Metanephros (tissue), 1 donor: ENCODE measurements around the gene AP1S3. TPM values are rescaled to one million over a fixed set of nuclear protein-coding genes. Genes with fewer than 3 reads are reported as not detected.

Source experiments
- total RNA-seq: library from RNA; depleted of rRNA; stranded (reverse); fragments of >200 nt; gene quantifications from one replicate; pipeline ENCODE4 v1.2.3, GENCODE V29; 2014

Gene AP1S3
- total RNA-seq, result 21.9 TPM

DNA sequence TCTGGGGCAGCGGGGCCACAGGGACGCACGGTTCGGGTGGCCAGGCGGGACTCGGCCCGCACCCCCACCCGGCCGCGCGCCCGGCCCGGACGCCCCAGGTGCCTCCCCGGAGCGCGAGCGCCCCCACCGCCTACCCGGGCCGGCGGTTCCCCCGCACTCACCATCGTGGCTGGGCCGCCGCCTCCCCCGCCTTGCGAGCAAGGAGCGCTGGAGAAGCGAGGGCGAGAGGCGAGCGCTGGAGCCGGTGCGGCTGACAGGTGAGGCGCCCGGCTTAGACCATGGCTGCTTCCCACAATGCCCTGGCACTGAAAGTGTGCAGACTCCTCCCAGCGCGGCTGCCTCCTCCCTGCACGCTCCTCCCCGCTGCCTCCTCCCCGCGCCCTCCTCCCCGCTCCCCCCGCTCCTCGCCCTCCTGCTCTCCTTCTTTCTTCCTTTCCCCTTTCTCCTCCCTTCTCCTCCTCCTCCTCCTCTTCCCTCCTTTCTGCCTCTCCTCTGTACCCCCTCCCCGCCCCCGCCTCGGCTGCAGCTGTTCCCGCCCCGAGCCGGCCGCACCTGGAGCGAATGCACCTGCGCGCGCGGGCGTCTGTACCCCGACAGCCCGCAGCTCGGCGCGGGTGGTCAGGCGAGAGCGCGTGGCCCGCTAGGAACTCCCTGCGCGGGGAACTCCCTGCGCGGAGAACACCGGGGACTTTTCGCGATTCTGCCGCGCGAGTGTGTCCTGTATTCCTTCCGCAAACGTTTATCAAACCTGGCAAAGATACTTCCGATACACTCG is at the start of gene AP1S3:
Gene AP1S3 (minus strand): TSS at position 296 of the 775 bp plus-strand sequence. CDS start 132 bp downstream, at position 164.

Other genes with a start within 250 kb of the AP1S3 start
- 1.1 TPM for gene SCG2, start 235.2 kb downstream of the AP1S3 start, total RNA-seq
- gene WDFY1, start 107.8 kb upstream of the AP1S3 start, total RNA-seq, result 112 TPM
- 33.5 TPM for gene MRPL44, start 119.9 kb upstream of the AP1S3 start, total RNA-seq
- gene SERPINE2, start 201.7 kb upstream of the AP1S3 start, total RNA-seq, result 70.3 TPM